ENCODE data around the gene OR6T1. TPM values are rescaled to one million over a fixed set of nuclear protein-coding genes. Genes with fewer than 3 reads are reported as not detected.

OR6T1 gene
- total RNA-seq, 6 experiments from 2014 or later = not detected

DNA sequence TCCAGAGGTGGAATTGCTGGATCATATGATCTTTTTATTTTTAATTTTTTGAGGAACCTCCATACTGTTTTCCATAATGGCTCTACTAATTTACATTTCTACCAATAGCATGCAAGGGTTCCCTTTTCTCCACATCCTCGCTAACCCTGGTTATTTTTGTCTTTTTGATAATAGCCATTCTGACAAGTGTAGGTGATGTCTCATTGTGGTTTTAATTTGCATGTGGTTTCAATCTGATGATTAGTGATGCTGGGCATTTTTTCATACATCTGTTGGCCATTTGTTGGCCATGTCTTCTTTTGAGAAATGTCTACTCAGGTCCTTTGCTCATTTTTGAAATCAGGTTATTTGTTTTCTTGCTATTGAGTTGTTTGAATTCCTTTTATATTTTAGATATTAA is 19.6 kb downstream of the OR6T1 start:
- Histone ChIP-seq H3K4me3 (no peak overlapping the region), H3K4me1 (no peaks in the 10 kb centered on the region), H3K27me3 (no peaks in the 10 kb centered on the region), H3K36me3 (no peaks in the 10 kb centered on the region), H3K9me3 (no peaks in the 10 kb centered on the region), H3K27ac (no peak overlapping the region)
- 36% methylated on average over 1 of the region's 1 CpG for WGBS (ENCODE audit: insufficient coverage, low coverage, low lambda C conversion rate, missing lambda C conversion rate)
- TF ChIP-seq, protein P1, sequence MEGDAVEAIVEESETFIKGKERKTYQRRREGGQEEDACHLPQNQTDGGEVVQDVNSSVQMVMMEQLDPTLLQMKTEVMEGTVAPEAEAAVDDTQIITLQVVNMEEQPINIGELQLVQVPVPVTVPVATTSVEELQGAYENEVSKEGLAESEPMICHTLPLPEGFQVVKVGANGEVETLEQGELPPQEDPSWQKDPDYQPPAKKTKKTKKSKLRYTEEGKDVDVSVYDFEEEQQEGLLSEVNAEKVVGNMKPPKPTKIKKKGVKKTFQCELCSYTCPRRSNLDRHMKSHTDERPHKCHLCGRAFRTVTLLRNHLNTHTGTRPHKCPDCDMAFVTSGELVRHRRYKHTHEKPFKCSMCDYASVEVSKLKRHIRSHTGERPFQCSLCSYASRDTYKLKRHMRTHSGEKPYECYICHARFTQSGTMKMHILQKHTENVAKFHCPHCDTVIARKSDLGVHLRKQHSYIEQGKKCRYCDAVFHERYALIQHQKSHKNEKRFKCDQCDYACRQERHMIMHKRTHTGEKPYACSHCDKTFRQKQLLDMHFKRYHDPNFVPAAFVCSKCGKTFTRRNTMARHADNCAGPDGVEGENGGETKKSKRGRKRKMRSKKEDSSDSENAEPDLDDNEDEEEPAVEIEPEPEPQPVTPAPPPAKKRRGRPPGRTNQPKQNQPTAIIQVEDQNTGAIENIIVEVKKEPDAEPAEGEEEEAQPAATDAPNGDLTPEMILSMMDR (IDR thresholded peaks at IDR 0.05) = no peak
- TF ChIP-seq POLR2A (IDR thresholded peaks at IDR 0.05) = no peak
- intact Hi-C loops (cut with DNase I) = no loop called here
- no peak for DNase-seq
- no peak for ATAC-seq

DNA sequence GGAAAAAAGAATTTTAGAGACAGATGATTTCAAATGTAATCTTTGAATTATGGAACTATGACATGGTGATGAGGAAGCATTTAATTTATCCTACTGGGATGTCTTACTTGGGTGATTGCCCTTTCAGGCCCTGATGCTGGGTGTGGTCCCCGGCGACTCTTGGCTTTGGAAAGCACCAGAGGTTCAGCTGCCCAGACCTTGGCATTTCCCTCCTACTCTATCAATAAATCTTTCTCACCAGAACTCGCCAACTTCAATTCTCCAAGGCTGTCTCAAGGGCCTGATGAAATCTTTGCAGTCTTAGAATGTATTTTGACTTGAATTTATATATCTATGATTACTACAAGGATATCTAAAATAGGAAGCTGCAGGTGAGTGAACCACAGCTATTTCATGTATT is 22.7 kb downstream of the OR6T1 start:
- 63% methylated on average over 2 of the region's 3 CpGs for WGBS (ENCODE audit: insufficient coverage, low coverage, low lambda C conversion rate, missing lambda C conversion rate)
- Histone ChIP-seq H3K27me3 (no peaks in the 10 kb centered on the region), H3K27ac (no peak overlapping the region), H3K9me3 (no peaks in the 10 kb centered on the region), H3K36me3 (no peaks in the 10 kb centered on the region), H3K4me3 (no peak overlapping the region), H3K4me1 (no peaks in the 10 kb centered on the region)
- intact Hi-C loops (cut with DNase I) = no loop called here
- DNase-seq (no peak), ATAC-seq (no peak)
- TF ChIP-seq, protein P1 (IDR thresholded peaks at IDR 0.05) = no peak
- TF ChIP-seq POLR2A (IDR thresholded peaks at IDR 0.05) = no peak

DNA sequence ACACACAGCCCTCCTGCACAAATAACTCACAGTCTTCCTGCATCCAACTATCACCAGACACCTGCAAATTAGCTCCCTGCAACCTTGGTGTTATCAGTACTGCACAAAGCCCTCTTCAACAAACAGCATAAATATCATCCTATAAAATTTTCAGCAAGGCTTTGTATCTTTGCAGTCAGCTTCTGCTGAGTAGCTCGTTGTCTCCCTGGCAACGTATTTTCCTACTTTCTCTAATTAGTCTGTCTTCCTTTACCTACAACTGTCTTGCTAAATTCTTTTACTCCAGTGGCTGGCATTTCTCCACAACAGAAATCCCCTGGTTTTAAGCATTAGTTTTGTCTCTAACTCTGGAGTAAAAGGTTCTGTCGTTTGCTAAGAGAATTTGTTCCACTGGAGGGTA is 37.8 kb downstream of the OR6T1 start:
- Histone ChIP-seq H3K27ac (no peak overlapping the region), H3K9me3 (no peaks in the 10 kb centered on the region), H3K27me3 (no peaks in the 10 kb centered on the region), H3K4me1 (no peaks in the 10 kb centered on the region), H3K4me3 (no peak overlapping the region), H3K36me3 (no peaks in the 10 kb centered on the region)
- 35% methylated on average over 3 of the region's 3 CpGs for WGBS (ENCODE audit: insufficient coverage, low coverage, low lambda C conversion rate, missing lambda C conversion rate)
- intact Hi-C loops (cut with DNase I) = no loop called here
- TF ChIP-seq, protein P1 (IDR thresholded peaks at IDR 0.05) = no peak
- TF ChIP-seq POLR2A (IDR thresholded peaks at IDR 0.05) = no peak
- DNase-seq = no peak
- ATAC-seq = no peak

DNA sequence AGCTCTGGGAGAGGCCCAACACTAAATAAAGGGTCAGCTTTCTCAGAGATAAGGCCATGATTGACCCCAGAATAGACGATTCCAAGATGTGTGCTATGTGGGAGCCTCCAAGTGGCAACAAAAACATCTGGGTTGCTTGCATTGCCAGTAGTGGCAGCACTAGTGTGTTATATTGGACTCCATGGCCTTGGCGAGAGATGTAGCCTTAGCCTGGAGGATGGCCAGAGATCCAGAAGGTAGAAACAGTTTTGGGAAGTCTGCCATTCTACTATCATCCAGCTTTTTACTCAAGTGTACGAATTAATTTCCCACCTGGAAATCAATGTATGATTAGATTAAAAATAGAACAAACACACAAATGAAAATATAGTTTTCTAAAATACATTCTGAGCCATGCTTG is 38.7 kb downstream of the OR6T1 start:
- Histone ChIP-seq H3K27ac (no peak overlapping the region), H3K4me3 (no peak overlapping the region), H3K9me3 (no peaks in the 10 kb centered on the region), H3K36me3 (no peaks in the 10 kb centered on the region), H3K4me1 (no peaks in the 10 kb centered on the region), H3K27me3 (no peaks in the 10 kb centered on the region)
- no peak for TF ChIP-seq POLR2A (IDR thresholded peaks at IDR 0.05)
- TF ChIP-seq, protein P1 (IDR thresholded peaks at IDR 0.05) = no peak
- WGBS (ENCODE audit: insufficient coverage, low coverage, low lambda C conversion rate, missing lambda C conversion rate) = 22% methylated on average over 3 of the region's 3 CpGs
- DNase-seq = no peak
- no peak for ATAC-seq
- intact Hi-C loops (cut with DNase I) = no loop called here

DNA sequence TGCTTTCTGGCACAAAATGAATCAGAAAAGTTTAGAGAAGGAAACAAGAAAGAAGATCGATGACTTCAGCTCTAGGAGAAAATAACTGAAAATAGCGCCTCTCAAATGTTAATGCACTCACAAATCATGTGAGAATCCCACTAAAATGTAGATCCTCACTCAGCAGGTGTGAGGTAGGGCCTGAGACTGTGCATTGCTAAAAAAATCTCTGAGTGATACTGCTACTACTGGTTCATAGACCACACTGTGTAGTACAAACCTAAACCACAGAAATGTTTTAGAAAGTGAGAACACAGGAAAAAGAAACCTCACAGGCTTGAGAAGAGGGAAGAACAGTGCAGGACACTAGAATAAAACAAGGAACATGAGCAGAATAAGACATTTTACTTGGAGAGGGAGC is 39.7 kb downstream of the OR6T1 start:
- H3K36me3 ChIP-seq = no peaks in the 10 kb centered on the region
- intact Hi-C loops (cut with DNase I) = no loop called here

More for the DNA sequence above, 39.7 kb downstream of the OR6T1 start:
- no peak for DNase-seq
- Histone ChIP-seq H3K4me3 (no peak overlapping the region), H3K9me3 (no peaks in the 10 kb centered on the region), H3K27me3 (no peaks in the 10 kb centered on the region), H3K27ac (no peak overlapping the region), H3K4me1 (no peaks in the 10 kb centered on the region)
- 66% methylated on average over 2 of the region's 2 CpGs for WGBS (ENCODE audit: insufficient coverage, low coverage, low lambda C conversion rate, missing lambda C conversion rate)
- TF ChIP-seq, protein P1 (IDR thresholded peaks at IDR 0.05) = no peak
- no peak for TF ChIP-seq POLR2A (IDR thresholded peaks at IDR 0.05)
- no peak for ATAC-seq
